ENCODE results near the gene EIF2A.
A peak's percentile ranks its signal among the peaks of the same experiment; 100 is the strongest.
"Not testable (repeated sequence)": the region's sequence is repeated elsewhere in the genome, so short reads cannot be mapped to it uniquely, and the experiment has no call there.

EIF2A gene

GRCh38 chr3:150603153-150603979 lies 56.8 kb downstream of the EIF2A start, which contains the start of gene SELENOT:
Gene SELENOT, plus strand, starts transcription at chr3:150603321. Its CDS starts 42 bp downstream, at chr3:150603363.
- H3K4me3 ChIP-seq (ENCODE audit: low read length): peak within 1 kb of the TSS; percentile 93
- no peak for TF ChIP-seq ZNF274 (IDR thresholded peaks at IDR 0.05; ENCODE audit: low read depth, low read length)

- H3K4me3 ChIP-seq (ENCODE audit: low read length): peak overlapping the region; percentile 93
- TF ChIP-seq ZNF274 (IDR thresholded peaks at IDR 0.05; ENCODE audit: low read depth, low read length): no peak
These were observed 57.4 kb downstream of the EIF2A start for GRCh38 chr3:150603980-150604319.

GRCh38 chr3:150605998-150606641 lies 59.5 kb downstream of the EIF2A start:
- peak overlapping the region; percentile 49 for H3K4me3 ChIP-seq (ENCODE audit: low read length)
- TF ChIP-seq ZNF274 (IDR thresholded peaks at IDR 0.05; ENCODE audit: low read depth, low read length): no peak

- TF ChIP-seq ZNF274 (IDR thresholded peaks at IDR 0.05; ENCODE audit: low read depth, low read length): no peak
These were observed 60.9 kb downstream of the EIF2A start for GRCh38 chr3:150607267-150608065.

GRCh38 chr3:150609988-150610387 lies 63.4 kb downstream of the EIF2A start:
- TF ChIP-seq ZNF274 (IDR thresholded peaks at IDR 0.05; ENCODE audit: low read depth, low read length): no peak

More at GRCh38 chr3:150607267-150608065, 60.9 kb downstream of the EIF2A start:
- H3K4me3 ChIP-seq (ENCODE audit: low read length): peak overlapping the region; percentile 26

GRCh38 chr3:150610785-150611184 lies 64.2 kb downstream of the EIF2A start:
- TF ChIP-seq ZNF274 (IDR thresholded peaks at IDR 0.05; ENCODE audit: low read depth, low read length): no peak
- no peak overlapping the region for H3K4me3 ChIP-seq (ENCODE audit: low read length)

More at GRCh38 chr3:150609988-150610387, 63.4 kb downstream of the EIF2A start:
- no peak overlapping the region for H3K4me3 ChIP-seq (ENCODE audit: low read length)

- no peak for TF ChIP-seq ZNF274 (IDR thresholded peaks at IDR 0.05; ENCODE audit: low read depth, low read length)
- H3K4me3 ChIP-seq (ENCODE audit: low read length): no peak overlapping the region
These were observed 65.1 kb downstream of the EIF2A start for GRCh38 chr3:150611666-150612065.

GRCh38 chr3:150612494-150612893 lies 65.9 kb downstream of the EIF2A start:
- no peak for TF ChIP-seq ZNF274 (IDR thresholded peaks at IDR 0.05; ENCODE audit: low read depth, low read length)
- no peak overlapping the region for H3K4me3 ChIP-seq (ENCODE audit: low read length)

- no peak overlapping the region for H3K4me3 ChIP-seq (ENCODE audit: low read length)
- no peak for TF ChIP-seq ZNF274 (IDR thresholded peaks at IDR 0.05; ENCODE audit: low read depth, low read length)
These were observed 66.4 kb downstream of the EIF2A start for GRCh38 chr3:150613034-150613433.

GRCh38 chr3:150613709-150614480 lies 67.3 kb downstream of the EIF2A start:
- H3K4me3 ChIP-seq (ENCODE audit: low read length): no peak overlapping the region
- TF ChIP-seq ZNF274 (IDR thresholded peaks at IDR 0.05; ENCODE audit: low read depth, low read length): no peak

GRCh38 chr3:150620002-150620689 lies 73.6 kb downstream of the EIF2A start:
- no peak for TF ChIP-seq ZNF274 (IDR thresholded peaks at IDR 0.05; ENCODE audit: low read depth, low read length)
- no peak overlapping the region for H3K4me3 ChIP-seq (ENCODE audit: low read length)

- not testable (repeated sequence) for H3K4me3 ChIP-seq (ENCODE audit: low read length)
These were observed 76.4 kb downstream of the EIF2A start for GRCh38 chr3:150622955-150623354.

GRCh38 chr3:150623945-150624344 lies 77.4 kb downstream of the EIF2A start:
- TF ChIP-seq ZNF274 (IDR thresholded peaks at IDR 0.05; ENCODE audit: low read depth, low read length): no peak
- H3K4me3 ChIP-seq (ENCODE audit: low read length): no peak overlapping the region

All from GM08714 (cell line).